ENCODE results near the gene SORL1.
"Not testable (repeated sequence)": the region's sequence is repeated elsewhere in the genome, so short reads cannot be mapped to it uniquely, and the experiment has no call there.

Gene SORL1

DNA sequence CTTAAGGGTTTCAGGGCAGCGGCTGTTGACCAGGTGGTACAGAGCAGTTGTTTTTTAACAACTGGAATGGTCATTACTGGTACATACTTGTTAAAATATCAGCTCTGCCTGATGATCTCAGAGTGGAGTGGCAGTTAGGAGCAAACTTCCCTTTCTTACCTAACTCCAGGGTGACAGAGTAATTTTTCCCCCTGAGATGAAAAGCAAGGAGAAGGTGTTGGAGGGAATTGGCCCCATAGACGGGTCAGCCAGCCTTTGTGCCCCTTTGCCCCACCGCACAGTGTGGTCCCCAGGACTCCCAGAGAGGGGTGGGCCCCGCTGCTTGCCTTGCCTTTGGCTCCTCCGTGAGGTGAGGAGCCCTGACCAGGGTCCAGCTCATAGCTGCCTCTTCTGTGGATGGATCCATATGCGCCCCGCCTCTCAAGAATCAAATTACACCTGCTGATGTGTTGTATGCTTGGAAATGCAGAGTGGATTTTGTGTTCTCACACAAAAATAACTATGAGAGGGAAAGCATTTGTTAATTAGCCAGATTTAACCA, 27.7 kb downstream of the SORL1 start:
- DNase-seq = peak; percentile 40

DNA sequence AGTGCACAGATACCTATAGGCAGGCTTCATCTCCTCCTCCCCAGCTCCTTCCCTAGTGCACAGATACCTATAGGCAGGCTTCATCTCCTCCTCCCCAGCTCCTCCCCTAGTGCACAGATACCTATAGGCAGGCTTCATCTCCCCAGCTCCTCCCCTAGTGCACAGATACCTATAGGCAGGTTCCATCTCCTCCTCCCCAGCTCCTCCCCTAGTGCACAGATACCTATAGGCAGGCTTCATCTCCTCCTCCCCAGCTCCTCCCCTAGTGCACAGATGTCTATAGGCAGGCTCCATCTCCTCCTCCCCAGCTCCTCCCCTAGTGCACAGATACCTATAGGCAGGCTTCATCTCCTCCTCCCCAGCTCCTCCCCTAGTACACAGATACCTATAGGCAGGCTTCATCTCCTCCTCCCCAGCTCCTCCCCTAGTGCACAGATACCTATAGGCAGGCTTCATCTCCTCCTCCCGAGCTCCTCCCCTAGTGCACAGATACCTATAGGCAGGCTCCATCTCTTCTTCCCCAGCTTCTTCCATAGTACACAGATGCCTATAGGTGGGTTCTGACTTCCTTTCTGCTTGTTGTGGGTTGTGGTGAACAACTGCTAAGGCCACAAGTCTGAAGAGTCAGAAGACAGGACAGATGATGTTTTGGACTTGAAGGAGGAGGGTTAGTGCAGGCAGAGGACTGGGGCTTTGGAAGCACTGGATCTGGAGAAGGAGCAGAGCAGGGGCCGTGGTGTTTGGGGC, 29.5 kb downstream of the SORL1 start:
- not testable (repeated sequence) for DNase-seq

DNA sequence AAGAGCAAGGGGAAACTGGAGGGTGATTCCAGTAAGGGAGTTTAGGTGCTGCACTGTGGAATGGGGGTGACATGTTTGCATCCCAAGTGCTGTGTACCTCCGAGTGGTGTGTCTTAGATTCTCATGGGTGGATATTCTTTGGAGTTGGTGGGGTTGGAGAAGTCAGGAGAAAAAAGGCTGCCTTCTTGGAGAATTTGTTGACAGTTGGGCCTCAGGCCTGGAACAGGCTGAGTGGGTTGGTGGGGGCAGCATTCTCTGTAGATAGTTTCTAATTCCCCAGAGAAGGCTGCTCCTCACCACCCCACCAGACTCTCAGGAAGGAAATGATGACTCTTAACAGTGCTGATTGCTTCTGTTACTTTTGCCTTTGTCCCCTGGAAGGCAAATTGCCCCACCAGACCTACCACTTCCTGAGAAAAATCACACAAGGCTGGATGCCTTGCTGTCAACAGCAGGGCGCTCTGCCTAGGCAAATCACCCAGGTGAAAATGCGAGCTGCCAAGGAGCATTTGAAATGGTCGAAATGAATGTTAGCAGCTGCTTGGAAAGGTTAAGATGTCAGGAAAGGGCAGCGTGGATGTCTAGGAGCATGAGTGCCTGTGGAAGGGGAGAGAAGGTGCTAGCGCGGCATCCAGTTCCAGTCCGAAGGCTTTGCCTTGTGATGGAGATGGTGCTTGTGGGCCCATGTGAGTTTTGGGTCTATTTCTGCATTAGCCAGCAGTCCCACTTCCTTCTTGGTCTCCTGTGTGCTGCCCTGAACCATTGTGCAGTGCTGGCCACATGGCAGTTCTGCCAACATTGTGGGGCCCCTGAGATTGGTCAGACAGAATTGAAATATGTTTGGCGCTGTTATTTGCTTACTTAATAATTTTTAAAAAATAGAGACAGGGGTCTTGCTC, 30.4 kb downstream of the SORL1 start:
- no peak for DNase-seq

DNA sequence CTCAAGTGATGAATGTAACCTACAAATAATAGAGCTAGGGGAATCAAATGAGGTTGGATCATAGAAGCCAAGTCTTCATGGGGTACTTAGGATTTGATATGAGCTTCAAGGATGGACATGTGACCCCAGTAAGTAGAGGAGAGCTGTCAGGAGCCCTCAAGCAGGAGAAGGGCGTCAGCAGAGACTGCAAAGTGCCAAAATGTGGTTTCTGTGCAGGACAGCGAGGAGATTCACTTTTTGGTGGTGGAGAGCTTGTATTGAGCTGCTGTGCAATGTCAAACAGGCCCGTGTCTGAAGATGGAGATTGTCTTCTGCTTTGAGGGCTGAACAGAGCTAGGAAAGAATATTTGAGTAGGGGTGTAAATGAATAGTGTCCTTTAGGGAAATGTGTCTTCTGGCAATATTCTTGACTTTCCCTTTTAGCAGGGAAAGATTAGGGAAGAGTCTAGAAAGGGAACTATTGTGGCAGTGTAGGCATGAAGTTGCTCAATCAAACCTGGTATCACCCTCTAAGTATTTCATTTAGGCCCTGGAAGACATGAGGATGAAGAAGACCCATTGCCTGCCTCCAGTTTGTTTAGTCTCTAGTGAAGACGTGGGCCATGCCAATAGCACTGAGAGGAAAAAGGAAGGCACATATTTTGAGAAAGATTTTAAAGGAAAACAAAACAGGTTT, 31.8 kb downstream of the SORL1 start:
- DNase-seq = no peak

DNA sequence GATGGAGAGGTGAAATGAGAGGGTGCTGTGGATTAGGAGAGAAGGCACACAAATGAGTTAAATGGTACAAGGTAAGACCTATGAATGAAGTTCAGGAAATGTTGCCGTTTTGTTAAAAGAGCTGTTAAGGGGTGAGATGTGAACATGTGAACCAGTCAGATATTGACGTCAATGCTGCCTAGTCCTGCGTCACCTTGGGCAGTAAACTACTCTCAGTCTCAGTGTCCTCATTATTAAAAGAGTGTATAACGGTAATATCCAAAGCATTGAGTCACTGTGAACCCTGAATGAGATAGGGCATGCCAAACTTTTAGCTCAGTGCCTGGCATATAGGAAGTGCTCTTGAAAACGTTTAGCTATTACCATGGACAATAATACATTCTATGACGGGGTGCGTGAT, 33.1 kb downstream of the SORL1 start:
- DNase-seq = no peak

DNA sequence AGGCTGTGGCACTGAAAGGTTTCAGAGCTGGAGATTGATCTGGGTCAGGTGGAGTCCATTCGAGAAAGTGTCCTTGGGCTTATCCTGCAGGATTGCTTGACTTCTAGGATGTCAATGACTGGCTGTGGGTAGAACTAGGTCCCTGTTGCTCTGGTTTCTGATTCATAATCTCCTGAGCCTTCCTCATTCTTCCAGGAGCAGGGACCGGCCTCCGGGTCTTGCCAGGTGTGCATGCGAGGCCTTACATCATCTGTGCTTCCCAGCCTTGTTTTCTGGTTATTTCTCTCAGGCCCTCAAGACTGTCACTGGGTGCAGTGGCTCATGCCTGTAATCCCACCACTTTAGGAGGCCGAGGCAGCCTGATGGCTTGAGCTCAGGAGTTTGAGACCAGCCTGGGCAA, 33.9 kb downstream of the SORL1 start:
- DNase-seq = no peak

DNA sequence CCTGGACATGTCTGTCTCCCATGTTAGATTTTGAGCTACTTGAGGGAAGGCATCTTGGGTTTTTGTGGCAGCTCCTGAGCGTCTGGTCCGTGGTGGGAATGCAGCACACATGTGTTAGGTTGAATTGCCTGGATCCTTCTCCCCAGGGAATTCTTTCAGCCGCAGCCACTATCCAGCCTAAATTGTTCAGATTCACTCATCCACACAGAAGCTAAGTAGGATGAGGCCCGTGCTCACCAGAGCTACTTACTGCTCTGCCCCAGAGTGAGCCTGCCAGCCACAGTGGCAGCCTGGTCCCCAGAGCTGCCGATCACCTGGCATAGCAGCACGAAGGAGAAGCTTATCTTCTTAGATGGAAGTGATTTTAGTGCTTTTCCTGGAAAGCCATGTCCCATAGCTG, 35.1 kb downstream of the SORL1 start:
- no peak for DNase-seq

DNA sequence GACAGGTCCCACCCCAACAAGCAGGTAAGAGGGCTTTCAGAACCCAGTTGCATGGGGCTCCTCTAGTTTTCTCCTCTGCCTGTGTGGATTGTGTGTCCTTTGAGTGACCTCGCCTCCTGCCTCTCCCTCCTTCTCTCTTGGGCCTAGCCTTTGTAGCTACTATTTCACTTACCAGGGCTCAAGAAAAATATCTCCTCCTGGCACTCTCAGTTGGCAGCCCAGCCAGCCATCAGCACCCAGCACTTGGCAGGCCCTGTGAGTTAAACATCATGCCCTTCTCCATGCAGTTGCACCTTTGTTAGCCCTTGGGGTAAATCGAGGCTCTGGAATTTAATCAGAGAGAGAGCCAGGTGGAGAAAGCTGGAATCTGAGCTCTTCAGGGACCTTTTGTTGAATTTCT, 36.1 kb downstream of the SORL1 start:
- DNase-seq = no peak

DNA sequence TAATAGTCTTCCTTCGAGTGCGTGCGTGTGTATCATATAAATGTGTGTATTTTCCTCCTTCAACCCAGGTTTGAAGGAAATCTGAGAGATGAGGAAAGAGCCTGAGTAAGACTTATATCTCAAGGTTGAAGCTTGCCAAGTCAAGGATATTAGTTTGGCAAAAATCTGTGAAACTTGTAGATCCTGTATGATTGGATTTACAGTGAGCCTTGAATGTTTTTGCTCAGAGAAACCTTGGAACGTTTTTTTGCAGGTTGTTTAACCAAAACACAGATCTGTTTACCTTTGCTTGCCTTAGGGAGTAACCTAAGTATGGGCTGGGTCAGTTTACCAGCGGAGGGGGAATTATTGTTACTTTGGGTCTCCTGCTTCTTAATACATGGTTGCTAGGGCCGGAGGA, 36.5 kb downstream of the SORL1 start:
- DNase-seq = no peak

DNA sequence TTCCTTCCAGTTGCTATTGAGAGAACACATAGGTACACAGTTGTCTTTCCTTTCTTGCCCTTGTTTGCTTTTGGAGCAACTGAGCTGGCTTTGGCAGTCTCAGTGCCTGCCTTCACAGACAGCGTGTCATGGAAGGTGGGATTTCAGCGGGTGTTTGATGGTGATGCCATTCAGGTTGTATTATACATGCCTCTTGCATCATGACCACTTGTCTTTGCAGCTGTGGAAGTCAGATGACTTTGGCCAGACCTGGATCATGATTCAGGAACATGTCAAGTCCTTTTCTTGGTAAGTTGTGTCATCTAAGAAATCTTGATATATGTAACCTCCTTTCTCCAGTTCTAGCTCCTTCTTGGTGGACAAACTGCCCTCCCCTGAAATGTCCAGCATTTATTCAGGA, 37.7 kb downstream of the SORL1 start:
- DNase-seq = no peak

DNA sequence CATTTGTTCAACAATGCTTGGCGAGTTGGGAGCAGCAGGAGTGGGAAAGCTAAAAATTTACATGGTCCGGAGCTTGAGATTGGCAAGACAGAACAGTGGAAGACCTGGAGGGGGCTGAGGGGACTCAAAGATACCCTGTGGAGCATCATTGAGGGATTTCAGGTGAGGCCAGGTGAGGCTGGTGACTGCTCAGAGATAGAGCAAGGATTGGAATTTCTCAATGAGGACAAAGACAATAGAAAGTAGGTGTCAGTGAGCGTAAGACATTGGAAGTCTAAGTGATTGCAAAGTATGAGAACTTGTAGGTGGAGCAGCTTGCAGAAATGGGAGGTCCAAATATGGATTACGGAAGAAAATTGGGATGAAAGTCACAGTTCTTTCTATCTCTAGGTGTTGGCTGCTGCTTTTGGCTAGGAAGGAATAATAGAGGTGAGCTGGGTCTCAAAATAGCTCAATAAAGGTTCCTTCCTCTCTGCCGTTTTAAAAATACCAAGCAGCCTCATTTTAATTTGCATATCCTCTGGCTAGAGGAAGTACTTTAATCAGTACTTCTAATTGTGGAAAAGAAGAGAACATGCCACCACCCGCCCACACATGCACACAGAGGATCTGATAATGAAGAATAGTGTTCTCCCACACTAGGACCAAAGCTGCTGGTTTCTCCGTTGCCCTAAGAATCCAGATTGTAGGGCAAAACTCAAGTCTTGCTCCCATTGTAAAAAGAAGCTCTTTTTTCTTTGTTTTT, 42.4 kb downstream of the SORL1 start:
- no peak for DNase-seq

DNA sequence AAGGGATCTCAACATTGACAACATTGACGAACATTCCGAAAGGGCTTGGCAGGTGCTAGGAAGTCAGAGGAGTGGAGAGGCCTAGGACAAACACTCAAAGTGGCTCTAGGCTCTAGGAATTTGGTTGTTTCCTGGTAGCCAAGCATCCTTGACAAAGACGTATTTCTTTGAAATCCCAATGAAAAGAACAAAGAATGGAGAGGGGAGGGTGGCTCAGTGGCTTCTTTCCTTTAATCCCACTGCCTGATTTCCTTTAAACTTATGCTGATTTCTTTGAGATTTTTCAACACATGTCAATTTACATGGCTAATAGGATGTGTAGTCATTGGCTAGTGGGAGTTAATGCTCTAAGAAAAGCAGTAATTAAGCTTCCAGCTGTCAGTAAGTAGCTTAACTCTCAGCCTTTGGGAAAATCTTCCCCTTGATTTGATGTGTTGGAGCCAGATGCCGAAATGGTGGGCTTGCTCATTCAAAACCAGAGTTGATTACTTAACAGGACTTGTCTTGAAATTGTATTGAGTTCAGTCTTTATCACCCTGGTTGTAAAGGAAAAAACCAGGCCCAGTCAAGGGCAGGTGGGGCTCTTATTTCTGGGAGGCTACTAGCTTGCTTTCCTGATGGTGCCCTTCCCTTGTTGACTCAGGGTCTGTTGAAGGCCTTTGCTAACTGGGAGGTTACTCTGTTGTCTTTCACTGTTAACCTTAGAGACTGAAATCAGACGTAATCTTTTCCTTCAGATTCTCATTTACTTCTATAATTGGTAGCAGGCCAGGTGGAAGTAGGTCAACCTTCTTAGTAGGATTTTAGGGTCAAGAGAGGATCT, 45.3 kb downstream of the SORL1 start:
- no peak for DNase-seq

DNA sequence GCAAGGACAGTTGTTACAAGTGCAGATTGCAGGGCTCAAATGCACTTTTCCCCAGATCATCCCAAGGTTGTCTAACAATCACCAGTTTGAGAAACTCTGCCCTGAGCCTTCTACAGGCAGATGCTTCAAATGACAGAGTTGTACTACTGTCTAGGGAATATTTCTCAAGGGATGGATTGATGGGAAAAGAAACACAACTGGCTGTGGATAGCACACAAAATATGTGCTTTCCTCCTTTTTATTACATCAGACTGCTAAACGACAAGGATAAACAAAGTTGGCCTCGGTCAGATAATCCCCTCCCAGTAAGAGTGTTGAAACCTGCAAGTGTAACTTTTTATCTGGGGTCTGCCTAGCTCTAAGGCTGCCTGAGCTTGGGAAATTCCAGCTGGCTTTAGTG, 47.3 kb downstream of the SORL1 start:
- no peak for DNase-seq

DNA sequence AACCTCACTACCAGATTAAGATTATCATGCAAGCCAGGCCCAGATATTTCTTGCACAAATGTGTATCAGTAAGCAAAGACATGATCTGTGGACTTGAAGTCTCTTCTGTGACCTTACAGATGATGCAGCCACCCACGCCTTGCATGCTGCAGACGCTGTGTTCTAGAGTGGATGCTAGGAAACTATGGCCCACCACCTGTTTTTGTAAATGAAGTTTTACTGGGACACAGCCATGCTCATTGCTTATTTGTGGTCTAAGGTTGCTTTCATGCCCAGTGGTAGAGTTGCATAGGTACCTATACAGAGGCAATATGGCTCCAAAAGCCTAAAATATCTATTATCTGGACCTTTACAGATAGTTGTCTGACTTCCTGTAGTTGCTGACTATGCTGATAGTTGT, 48.2 kb downstream of the SORL1 start:
- DNase-seq = no peak

DNA sequence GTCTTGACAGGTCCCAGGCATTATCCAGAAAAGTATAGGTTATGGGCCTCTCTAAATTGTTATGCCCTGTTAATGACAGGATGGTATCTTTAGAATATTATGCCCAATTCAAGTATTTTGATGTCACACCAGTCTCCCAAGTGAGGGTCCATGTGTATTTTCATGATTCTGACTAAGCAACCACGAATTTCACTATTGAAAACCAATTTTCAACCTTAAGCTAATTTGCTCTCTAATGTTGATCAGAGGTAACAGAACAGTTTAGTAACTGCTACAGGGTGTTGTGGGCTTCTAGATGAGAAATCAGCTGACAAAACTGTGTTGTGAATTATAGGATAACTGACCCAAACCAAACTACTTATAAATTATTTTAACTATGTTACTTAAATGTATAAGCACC, 48.6 kb downstream of the SORL1 start:
- no peak for DNase-seq

DNA sequence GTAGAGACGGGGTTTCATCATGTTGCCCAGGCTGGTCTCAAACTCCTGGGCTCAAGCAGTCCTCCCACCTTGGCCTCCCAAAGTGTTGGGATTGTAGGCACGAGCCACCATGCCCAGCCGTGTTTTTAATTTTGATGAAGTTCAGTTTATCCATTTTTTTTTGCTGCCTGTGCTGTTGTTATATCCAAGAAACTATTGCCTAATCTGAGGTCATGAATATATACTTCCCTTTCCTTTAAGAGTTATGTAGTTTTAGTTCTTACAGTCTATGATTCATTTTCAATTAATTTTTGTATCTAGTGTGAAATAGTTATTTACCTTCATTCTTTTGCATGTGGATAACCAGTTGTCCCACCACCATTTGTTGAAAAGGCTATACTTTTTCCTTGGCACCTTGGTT, 50.9 kb downstream of the SORL1 start:
- DNase-seq = no peak

DNA sequence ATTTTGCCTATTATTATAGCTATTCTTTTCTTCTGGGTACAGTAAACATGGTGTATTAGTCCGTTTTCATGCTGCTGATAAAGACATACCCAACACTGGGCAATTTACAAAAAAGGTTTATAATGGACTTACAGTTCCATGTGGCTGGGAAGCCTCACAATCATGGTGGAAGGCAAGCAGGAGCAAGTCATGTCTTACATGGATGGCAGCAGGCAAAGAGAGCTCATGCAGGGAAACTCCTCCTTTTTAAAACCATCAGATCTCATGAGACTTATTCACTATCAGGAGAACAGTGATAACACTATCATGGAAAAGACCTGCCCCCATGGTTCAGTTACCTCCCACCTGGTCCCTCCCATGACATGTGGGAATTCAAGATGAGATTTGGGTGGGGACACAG, 54.1 kb downstream of the SORL1 start:
- DNase-seq = not testable (repeated sequence)

DNA sequence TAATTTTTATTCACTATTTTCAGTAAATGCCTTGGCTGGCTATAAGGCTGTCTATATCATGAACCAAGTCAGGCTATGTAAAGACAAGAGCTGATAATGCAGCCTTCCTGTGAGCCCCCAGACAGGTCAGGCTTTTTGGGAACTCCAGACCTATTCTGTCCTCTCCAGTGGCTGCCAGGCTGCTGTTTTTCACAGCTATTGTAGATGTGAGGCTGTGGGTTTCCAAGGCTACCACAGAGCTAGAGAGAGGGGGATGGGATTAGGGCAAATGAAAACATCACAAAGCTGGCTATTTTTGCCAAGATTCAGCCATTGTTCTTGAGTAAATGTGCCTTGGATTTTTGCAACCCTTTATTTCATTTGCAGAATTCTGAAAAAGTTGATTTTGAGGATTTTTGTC, 56.3 kb downstream of the SORL1 start:
- DNase-seq = peak; percentile 31

DNA sequence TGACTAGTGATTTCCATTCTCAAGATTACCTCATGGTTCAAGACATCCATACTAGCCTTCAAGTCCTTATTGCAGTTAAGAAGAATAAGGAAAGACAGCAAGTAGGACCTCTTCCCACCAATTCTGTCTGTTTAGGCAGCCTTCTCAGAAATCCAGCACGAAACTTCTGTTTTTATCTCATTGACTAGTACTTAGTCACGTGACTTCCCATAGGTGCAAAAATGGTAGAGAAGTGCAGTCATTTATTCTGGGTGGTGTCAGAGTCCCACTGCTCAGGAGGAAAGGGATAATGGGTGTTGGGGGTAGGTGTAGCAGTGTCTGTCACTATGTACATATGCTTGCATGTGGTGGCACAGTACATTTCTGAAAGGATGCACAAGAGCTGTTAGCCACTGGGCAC, 58.3 kb downstream of the SORL1 start:
- peak; percentile 37 for DNase-seq

DNA sequence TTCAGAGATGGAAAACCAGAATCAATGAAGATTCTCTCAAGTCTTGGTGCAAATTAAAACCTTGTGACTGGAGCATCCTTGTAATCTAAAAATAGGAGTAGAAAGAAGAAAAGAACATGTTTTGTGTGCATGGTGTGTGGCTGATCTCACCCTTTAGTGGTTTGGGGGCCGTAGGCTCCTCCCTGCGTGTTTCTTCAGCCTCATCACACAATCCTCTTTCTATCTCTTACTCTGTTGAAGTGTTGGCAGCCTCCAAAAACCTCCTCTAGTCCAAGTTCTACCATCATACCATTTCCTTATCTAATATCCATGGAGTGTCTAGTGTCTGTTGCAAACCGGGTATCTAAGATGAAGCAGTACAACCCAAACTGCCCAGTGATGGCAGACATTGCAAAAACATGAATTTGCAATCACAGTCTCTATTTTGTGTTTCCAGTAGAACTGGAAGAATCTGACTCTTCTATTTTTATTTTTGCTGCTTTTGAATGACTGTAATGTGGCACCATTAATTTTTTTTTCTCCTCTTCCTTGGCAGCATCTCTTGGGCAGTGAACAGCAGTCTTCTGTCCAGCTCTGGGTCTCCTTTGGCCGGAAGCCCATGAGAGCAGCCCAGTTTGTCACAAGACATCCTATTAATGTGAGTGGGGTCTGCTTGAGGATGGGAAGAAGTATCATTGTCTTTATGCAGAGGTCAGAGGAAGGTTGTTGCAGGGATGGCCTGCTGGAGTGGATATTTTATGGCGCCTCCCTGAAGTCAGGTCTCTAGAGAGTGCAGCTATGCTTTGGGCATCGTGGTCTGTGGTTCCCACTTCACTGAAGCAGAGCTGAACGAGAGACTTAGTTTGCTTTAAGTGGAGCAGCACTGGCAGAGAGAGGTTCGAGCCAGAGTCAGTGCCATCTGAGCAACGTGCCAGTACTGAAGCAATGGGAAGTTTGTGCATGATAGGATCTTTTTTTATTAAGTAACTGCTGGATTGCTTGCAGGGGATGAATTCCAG, 60.7 kb downstream of the SORL1 start:
- DNase-seq = no peak

DNA sequence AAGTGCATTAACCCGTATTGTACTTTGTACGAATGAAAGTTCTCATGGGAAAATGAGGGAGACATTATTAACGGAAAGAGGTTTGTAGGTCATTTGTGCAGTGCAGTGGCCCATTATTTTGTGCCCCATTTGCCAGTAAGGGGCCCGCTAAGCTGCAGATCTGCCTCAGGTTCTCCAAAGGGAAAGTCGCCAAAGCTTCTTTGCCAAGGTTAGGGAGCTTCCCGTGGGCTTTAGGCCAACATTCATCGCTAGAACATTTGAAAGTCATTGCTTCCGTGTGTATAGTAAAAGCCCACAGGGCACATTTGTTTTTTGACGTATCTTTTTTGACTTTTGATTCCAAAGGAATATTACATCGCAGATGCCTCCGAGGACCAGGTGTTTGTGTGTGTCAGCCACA, 61.7 kb downstream of the SORL1 start:
- peak; percentile 55 for DNase-seq

Data from NCI-H69 (cell line).